Kidney (tissue), 14 donors: Measurements from ENCODE around the gene SHQ1. TPM values are rescaled to one million over a fixed set of nuclear protein-coding genes. Genes with fewer than 3 reads are reported as not detected.
A peak's percentile ranks its signal among the peaks of the same experiment; 100 is the strongest.

Source experiments
- DNase-seq, 5 donors: peaks; one replicate each; pipeline ENCODE4 v3.0.0-alpha.2; 2013 to 2020
- FAIRE-seq: peaks from 2 replicates; lab custom pipeline; 2012; peaks lifted over from hg19 to GRCh38; lab: Jason Lieb, UNC
- H3K27ac ChIP-seq, 2 donors: one replicate each; pipeline ENCODE4 v1.7.0; 2013; ENCODE audit warnings: low read depth in 2 of 2, low read length in 2 of 2, inconsistent platforms in 1 of 2
- H3K27me3 ChIP-seq: one replicate; pipeline ENCODE4 v1.7.1; 2013; ENCODE audit warnings: low read length, inconsistent platforms; ENCODE audit not compliant: control insufficient read depth, insufficient read depth
- H3K36me3 ChIP-seq, 3 donors: one replicate each; pipeline versions ENCODE4 v1.7.0 to v1.7.1; 2013; ENCODE audit warnings: low read length in 3 of 3, control low read depth in 1 of 3, inconsistent platforms in 1 of 3; ENCODE audit not compliant: insufficient read depth in 3 of 3, control insufficient read depth in 2 of 3
- H3K4me1 ChIP-seq, 3 donors: one replicate each; pipeline versions ENCODE4 v1.7.0 to v1.7.1; 2013; ENCODE audit warnings: low read length in 3 of 3, inconsistent platforms in 1 of 3, low read depth in 1 of 3; ENCODE audit not compliant: control insufficient read depth in 2 of 3, insufficient read depth in 2 of 3
- H3K4me3 ChIP-seq, 3 donors: one replicate each; pipeline versions ENCODE4 v1.7.0 to v1.8.1; 2013; ENCODE audit warnings: low read length in 3 of 3, control low read depth in 1 of 3, inconsistent platforms in 1 of 3
- H3K9ac ChIP-seq, 3 donors: one replicate each; pipeline versions ENCODE4 v1.7.0 to v1.7.1; 2013; ENCODE audit warnings: low read length in 3 of 3, control low read depth in 1 of 3, inconsistent platforms in 1 of 3
- H3K9me3 ChIP-seq, 3 donors: one replicate each; pipeline versions ENCODE4 v1.7.0 to v1.7.1; 2013; ENCODE audit warnings: low read length in 3 of 3, control low read depth in 1 of 3, inconsistent platforms in 1 of 3; ENCODE audit not compliant: control insufficient read depth in 2 of 3, insufficient read depth in 1 of 3
- intact Hi-C: fragments of 100-400 bp; cut with DNase I; formaldehyde crosslinking; loops from one replicate; pipeline ENCODE4 v1.11.1; 2022
- polyA plus RNA-seq: library from polyadenylated mRNA; stranded (reverse); fragments of 350-450 nt; fragmentation: Illumina TruSeq; extraction: RNeasy Lipid Tissue Mini Kit (QIAGEN cat#74804); gene quantifications from one replicate; pipeline ENCODE4 v1.2.3, GENCODE V29; 2014; ENCODE audit warnings: low read depth, low replicate concordance; ENCODE audit not compliant: insufficient read depth
- total RNA-seq: library from RNA; stranded (reverse); fragmentation: NEBNext Ultra II Directional; extraction: Animal tissue kit (Norgen Biotek cat#: 25700); gene quantifications from one replicate; pipeline ENCODE4 v1.2.1, GENCODE V29; 2021
- TF ChIP-seq, protein P1 (sequence below): IDR thresholded peaks from 3 replicates; pipeline ENCODE4 v1.5.1; 2012; ENCODE audit warnings: mild to moderate bottlenecking, moderate library complexity, borderline replicate concordance; ENCODE audit not compliant: insufficient read depth; ENCODE audit errors: extremely low read depth
- donor health status: control.
- donor health status: control.
- donor health status: control.
- donor health status: control.
- donor health status: control.
- donor health status: DM: yes; HTN: yes; CAD: no.
- donor health status: Normal renal cell carcinoma (clear cell type).

Gene SHQ1
- total and polyA plus RNA-seq, 2 donors from 2014 or later: 8.1 to 23.1 TPM

DNA sequence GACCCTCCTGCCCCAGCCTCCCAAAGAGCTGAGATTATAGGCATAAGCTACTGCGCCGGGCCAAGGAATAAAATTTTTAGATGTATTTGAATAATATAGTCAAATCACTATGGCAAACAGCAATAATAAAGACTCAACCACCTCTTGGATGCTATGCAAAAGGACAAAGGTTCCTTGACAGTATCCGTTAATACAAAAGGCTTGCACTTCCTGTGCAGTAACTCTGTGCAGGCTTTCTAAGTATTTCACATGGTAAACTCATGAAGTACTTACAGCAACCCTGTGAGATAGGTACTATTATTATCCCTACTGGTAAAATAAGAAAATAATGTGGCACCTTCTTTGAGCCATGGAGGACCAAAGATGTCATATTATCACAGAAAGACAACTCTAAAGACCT lies 86.8 kb downstream of the SHQ1 start:
- no peak for DNase-seq
- H3K36me3 ChIP-seq: no peaks in the 10 kb centered on the region
- H3K4me1 ChIP-seq: no peaks in the 10 kb centered on the region
- TF ChIP-seq, protein P1, sequence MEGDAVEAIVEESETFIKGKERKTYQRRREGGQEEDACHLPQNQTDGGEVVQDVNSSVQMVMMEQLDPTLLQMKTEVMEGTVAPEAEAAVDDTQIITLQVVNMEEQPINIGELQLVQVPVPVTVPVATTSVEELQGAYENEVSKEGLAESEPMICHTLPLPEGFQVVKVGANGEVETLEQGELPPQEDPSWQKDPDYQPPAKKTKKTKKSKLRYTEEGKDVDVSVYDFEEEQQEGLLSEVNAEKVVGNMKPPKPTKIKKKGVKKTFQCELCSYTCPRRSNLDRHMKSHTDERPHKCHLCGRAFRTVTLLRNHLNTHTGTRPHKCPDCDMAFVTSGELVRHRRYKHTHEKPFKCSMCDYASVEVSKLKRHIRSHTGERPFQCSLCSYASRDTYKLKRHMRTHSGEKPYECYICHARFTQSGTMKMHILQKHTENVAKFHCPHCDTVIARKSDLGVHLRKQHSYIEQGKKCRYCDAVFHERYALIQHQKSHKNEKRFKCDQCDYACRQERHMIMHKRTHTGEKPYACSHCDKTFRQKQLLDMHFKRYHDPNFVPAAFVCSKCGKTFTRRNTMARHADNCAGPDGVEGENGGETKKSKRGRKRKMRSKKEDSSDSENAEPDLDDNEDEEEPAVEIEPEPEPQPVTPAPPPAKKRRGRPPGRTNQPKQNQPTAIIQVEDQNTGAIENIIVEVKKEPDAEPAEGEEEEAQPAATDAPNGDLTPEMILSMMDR: no peak
- H3K27me3 ChIP-seq: no peaks in the 10 kb centered on the region
- H3K4me3 ChIP-seq: no peak overlapping the region
- no peaks in the 10 kb centered on the region for H3K9me3 ChIP-seq
- no peak overlapping the region for H3K9ac ChIP-seq
- H3K27ac ChIP-seq: no peak overlapping the region
- FAIRE-seq: no peak
- intact Hi-C loops: no loop called here

DNA sequence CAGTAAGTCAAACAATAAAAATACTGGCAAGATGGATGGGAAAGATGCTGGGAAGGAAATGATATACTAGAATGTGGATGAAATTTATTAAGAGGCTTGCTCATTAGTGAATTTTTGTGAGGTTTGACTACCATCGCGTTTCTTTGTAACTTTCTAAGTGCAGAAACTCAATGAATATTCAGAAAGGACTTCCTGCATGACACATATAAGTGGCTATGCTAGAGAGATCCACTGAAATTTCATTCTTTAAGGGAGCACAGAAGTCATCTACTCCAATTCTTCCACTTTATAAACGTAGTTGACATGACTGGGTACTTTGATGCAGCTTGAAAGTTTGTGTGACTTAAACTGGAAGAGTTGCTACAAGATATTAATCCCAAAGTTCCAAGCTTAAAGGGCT lies 88.0 kb downstream of the SHQ1 start:
- Histone ChIP-seq H3K27me3 (no peaks in the 10 kb centered on the region), H3K36me3 (no peaks in the 10 kb centered on the region), H3K27ac (no peak overlapping the region), H3K4me1 (no peaks in the 10 kb centered on the region), H3K4me3 (no peak overlapping the region), H3K9me3 (no peaks in the 10 kb centered on the region), H3K9ac (no peak overlapping the region)
- FAIRE-seq (no peak), DNase-seq (no peak)
- intact Hi-C loops: no loop called here
- TF ChIP-seq, protein P1: no peak

DNA sequence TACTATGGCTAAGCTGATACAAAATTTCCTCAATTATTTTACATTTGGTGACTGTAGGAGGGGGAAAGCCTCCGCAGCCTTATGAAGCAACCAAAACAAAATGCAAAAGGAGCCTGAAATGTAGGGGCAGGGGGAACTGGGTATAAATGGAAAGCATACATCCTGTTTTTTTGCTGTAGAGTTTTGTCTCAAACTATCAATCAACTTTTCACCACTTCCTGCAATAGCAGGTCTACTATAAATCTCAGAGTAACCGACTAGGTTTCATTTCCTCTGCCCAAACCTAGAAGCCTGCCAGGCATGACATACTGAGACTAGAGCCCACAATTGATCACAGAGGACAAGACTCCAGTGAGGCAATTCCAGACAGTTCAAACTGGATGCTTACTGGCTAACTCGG lies 91.3 kb downstream of the SHQ1 start:
- intact Hi-C loops: no loop called here
- H3K36me3 ChIP-seq: no peaks in the 10 kb centered on the region
- H3K27me3 ChIP-seq: no peaks in the 10 kb centered on the region
- FAIRE-seq (no peak), DNase-seq (peak in 1 of 5 donors; percentile 35)
- H3K9ac ChIP-seq: no peak overlapping the region
- H3K4me1 ChIP-seq: peaks cover 0 to 8% (median 2%) of the 10 kb centered on the region in 3 donors
- H3K9me3 ChIP-seq: no peaks in the 10 kb centered on the region
- H3K27ac ChIP-seq: peak overlapping the region in 1 of 2 donors; percentile 17
- TF ChIP-seq, protein P1: no peak
- H3K4me3 ChIP-seq: no peak overlapping the region

DNA sequence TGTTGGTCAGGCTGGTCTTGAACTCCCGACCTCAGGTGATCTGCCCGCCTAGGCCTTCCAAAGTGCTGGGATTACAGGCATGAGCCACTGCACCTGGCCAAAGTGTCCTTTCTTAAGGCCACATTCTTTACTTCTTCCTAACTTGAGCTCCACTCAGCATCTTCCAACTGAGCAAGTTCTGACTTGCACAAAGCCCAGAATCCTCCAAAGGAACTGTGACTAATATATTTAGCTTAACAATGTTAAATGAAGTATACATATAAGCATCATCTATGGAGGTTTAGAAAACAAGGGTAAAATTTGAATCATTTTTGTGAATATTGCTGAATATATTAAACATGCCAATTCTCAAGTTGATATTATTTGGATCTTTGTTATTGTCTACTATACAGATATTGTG lies 93.7 kb downstream of the SHQ1 start:
- peaks cover 0 to 8% (median 2%) of the 10 kb centered on the region in 3 donors for H3K4me1 ChIP-seq
- intact Hi-C loops: no loop called here
- H3K9me3 ChIP-seq: no peaks in the 10 kb centered on the region
- TF ChIP-seq, protein P1: no peak
- no peak for DNase-seq
- H3K36me3 ChIP-seq: no peaks in the 10 kb centered on the region
- H3K27me3 ChIP-seq: no peaks in the 10 kb centered on the region
- H3K27ac ChIP-seq: no peak overlapping the region
- H3K9ac ChIP-seq: no peak overlapping the region
- H3K4me3 ChIP-seq: no peak overlapping the region
- FAIRE-seq: no peak
